Stimulated activated naive CD8-positive, alpha-beta T cell treated with anti-CD3 and anti-CD28 coated beads, Interleukin-15, Interleukin-2, amounts not matched to agents 100 U/mL and 50 U/mL, for 24 hours (primary cell): ENCODE data around the gene C2CD4C.
"Not testable (repeated sequence)": the region's sequence is repeated elsewhere in the genome, so short reads cannot be mapped to it uniquely, and the experiment has no call there.

Experiments used
- ATAC-seq: fragments of 150-1000 bp; cut with Tn5 transposase; one replicate; pipeline ENCODE4 v1.10.0; 2021
- DNase-seq: peaks from one replicate; pipeline ENCODE4 v3.0.0; 2021

C2CD4C gene

DNA sequence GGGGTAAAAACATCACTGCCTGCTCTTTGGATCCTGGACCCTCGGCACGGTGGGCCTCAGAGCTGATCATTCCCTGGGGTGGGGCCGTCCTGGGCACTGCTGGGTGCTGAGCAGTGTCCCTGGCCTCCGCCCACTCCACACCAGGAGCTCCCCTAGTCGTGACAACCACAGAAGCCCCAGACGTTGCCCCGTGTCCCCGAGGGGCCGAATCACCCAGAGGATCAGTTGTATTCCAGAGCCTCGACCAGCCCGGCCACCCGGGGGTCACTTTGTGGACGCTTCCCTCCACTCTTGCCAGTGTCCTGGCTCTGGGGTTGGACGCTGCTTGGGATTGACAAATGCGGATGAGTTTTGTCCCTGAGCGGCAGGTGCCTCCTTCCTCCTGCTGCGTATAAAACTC lies 10.2 kb downstream of the C2CD4C start:
- ATAC-seq = no peak
- DNase-seq = no peak

DNA sequence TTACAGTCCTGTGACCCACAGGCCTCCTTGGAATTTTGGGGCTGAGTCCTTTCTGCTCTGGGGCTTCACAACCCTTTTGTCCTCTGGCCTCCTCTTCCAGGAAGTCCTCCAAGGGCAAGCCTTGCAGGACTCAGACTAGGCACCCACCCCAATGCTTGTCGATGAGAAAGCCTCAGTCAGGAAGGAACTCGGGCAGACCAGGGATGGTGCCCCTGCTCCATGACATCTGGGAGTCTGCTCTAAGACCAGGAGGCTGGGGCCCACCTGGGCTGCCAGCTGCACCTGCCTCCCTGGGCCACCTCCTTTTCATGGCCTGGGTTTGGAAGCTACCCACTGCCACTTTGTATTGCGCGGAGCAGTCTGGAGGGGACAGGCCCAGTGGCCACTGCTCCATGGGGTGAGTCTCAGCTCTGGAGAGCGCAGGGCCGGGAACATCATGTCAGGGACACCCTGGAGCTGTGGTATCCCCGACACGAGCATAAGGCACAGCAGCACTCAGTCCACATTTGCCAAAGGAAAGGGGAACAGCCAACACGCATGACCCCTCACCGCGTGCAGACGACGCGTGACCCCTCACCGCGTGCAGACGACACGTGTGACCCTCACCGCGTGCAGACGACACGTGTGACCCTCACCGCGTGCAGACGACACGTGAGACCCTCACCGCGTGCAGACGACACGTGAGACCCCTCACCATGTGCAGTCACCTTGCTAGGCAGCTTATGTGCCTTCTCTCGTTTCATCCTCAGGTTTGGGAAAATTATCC lies 10.8 kb downstream of the C2CD4C start:
- ATAC-seq (no peak), DNase-seq (no peak)

DNA sequence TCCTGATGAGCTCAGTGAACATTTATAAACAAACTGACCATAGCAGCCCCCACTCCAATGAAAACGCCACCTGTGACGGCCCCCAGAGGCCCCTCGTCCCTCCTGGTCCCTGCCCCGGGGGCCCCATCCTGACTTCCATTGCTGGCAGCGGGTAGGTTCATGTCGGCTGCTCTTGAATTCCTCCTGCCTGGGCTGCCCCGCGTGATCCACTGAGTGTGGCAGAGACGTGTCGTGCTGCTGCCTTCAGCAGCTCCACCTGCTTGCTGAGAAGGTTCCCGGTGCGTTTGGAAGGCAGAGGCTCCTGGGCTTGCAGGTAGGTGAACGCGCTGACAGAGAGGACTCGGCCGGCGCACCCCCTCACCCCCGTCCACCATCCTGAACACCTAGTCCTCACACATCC lies 11.6 kb downstream of the C2CD4C start:
- ATAC-seq = no peak
- DNase-seq = no peak

DNA sequence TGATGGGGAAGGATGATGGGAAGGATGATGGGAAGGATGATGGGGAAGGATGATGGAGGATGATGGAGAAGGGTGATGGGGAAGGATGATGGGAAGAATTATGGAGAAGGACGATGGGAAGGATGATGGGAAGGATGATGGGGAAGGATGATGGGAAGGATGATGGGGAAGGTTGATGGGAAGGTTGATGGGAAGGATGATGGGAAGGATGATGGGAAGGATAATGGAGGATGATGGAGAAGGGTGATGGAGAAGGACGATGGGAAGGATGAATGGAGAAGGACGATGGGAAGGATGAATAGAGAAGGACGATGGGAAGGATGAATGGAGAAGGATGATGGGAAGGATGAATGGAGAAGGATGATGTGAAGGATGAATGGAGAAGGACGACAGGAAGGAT lies 13.5 kb downstream of the C2CD4C start:
- DNase-seq (no peak), ATAC-seq (no peak)

DNA sequence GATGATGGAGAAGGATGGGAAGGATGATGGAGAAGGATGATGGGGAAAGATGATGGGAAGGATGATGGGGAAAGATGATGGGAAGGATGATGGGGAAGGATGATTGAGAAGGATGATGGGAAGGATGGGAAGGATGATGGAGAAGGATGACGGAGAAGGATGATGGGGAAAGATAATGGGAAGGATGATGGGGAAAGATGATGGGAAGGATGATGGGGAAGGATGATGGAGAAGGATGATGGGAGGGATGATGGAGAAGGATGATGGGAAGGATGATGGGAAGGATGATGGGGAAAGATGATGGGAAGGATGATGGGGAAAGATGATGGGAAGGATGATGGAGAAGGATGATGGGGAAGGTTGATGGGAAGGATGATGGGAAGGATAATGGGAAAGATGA lies 14.1 kb downstream of the C2CD4C start:
- DNase-seq, ATAC-seq: not testable (repeated sequence)

DNA sequence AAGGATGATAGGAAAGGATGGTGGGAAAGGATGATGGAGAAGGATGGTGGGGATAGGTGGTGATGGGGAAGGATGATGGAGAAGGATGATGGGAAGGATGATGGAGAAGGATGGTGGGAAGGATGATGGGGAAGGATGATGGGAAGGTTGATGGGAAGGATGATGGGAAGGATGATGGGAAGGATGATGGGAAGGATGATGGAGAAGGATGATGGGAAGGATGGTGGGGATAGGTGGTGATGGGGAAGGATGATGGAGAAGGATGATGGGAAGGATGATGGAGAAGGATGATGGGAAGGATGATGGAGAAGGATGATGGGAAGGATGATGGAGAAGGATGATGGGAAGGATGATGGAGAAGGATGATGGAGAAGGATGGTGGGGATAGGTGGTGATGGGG lies 15.4 kb downstream of the C2CD4C start:
- not testable (repeated sequence) for DNase-seq, ATAC-seq

DNA sequence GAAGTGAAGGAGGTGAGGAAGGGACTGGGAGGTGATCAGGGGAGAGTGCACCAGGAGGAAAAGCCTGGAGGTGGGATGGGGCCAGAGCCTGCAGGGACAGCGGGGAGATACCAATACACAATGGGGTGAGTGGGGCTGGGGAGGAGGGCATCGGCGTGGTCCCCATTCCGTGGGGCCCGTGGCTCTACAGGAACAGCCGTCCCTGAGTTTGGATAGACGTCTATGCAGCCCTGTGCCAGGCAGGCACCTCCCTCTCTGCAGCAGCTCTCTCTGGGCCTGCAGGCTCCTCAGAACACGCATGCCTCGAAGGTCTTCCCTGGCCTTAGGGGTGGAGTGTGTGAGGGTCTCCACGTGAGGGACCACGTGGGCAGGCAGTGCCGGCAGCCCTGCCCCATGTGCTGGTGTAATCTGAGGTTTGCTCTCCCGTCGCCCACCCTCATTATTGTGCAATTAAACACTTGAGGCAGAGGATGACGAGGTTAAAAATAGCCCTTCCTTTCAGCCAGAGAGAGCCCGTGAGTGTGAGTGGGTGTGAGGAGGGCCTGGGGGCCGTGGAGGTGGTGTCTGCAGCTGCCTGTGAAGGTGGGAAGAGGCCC lies 16.5 kb downstream of the C2CD4C start:
- ATAC-seq (no peak), DNase-seq (no peak)

DNA sequence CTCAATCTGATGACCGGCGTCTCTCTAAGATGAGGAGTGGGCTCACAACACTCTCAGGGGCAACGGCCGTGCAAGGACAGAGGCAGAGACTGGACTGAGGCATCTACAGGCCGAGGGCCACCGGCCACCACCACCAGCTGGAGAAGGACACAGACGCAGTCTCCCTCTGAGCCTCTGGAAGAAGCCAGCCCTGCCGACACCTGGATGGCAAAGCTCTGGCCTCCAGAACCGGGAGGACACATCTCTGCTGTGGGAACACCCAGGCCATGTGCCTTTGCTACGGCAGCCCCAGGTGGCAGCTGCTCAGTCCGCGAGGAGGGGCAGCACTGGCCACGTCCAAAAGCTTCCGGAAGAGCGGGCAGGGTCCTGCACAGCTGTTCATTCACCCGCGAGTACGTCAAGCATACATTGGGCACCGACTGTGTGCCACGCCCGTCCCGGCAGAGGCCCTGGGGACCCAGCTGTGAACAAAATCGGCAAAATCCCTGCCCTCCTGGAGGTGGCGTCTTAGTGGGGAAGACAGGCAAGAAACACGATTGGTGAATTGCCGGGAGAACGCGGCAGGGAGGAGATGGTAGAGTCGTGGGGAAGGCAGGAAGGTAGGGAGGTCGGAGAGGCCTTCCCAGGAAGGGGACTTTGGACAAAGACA lies 17.1 kb downstream of the C2CD4C start:
- DNase-seq = no peak
- no peak for ATAC-seq

DNA sequence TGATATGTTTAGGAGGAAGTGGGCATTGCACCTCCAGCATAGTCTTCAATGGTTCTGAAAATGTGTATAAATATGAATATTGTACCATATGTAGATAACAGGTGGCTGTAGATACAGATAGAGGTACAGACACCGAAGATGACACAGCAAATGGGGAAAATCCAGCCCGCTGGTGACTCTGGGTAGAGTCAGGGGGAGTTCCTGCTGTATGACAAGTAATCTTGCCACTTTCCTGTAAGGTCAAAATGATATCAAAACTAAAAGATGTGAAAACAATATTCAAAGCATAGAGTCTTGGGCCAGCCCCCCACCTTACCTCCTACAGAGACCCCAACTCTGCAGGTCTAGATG lies 17.8 kb downstream of the C2CD4C start:
- ATAC-seq (peak; percentile 57), DNase-seq (no peak)

DNA sequence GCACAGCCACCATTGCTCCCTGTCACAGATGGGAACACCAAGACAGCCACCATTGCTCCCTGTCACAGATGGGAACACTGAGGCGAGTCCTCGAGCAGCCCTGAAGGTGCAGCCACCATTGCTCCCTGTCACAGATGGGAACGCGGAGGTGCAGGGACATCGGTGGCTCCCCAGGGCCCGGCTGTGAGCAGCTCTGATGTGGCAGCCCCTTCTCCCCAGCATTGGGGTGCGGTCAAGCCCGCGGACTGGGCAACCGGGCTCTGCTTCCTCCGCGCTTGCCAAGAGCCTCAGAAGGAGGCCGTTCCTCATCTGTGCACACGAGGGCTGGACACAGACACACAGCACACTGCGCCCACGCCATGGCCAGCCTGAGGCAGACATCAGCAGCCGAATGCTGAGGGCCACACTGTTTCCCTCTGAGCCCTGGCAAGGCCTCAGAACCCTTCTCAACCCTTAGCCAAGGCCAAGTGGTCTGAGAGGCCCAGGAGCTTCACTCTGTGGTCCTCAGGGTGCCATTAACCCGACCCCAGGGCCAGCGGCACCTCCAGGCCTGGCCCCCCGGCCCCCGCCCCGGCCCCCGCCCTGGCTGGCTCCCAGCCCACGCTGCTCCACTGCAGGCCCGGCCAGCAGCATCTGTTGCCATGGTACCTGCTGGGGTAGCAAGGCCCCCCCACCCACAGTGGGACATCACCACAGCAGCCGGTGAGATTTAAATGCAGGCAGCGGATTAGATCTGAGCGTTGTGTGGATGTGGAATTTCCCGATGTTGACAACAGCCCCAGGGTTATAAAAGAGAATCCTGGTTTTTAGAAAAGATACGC lies 18.4 kb downstream of the C2CD4C start:
- no peak for ATAC-seq
- no peak for DNase-seq

DNA sequence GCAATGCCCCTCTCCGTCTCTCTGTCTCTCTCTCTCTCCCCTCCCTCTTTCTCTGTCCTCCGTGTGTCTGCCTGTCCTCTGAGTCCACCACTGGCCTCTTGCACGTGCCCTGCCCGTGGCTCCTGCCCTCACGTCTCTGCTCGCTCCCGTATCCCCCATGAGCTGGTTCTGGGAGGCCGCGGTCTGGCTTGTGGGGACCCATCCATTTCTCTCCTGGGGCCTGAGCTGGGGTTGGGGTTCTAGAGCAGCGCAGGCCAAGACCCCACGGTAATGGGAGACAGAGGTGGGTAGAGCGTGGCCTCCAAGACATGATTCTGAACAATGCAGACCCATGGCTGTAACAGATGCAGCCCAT lies 19.0 kb downstream of the C2CD4C start:
- no peak for DNase-seq
- ATAC-seq = no peak

DNA sequence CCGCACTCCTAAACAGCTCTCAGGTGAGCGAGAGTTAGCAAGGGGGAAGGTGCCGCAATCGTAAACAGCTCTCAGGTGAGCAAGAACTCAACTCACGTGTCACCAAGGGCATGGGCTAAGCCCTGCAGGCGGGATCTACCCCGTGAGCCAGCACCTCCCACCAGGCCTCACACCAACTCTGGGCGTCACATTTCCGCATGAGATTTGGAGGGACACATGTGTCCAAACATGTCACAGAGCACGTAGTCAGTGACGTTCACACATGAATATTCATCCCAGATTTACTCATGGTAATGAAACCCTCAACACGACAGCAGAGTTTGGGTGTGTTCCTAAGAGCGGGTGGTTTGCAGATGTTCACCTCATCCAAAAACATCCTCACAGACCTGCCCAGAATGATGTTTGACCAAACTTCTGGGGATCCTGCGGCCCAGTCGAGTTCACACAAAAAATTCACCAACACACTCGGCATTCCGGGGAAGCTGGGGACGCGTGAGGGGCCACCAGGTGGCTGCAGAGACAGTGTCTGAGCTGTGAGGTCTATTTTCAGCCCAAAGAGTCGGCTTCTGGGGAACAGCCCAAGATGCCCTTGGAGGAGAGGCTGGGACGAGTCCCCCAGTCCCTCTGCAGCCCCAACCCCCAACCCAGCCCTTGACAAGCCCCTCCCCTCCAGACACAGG lies 19.6 kb downstream of the C2CD4C start:
- ATAC-seq = no peak
- no peak for DNase-seq

DNA sequence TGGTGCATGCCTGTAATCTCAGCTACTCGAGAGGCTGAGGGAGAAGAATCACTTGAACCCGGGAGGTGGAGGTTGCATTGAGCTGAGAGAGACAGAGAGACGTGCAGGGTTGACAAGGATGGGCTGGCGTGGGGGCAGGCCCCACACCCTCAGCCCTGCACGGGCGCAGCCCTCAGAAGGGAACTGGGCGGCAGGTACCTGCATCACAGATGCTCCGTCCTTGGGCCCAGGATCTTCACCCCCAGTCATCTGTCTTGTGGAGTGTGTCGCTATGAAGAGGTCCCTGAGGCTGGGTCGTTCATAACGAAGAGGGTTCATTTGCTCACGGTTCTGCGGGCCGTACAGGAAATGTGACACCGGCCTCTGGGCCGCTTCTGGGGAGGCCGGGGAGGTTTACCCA lies 20.3 kb downstream of the C2CD4C start:
- DNase-seq = no peak
- ATAC-seq = no peak

DNA sequence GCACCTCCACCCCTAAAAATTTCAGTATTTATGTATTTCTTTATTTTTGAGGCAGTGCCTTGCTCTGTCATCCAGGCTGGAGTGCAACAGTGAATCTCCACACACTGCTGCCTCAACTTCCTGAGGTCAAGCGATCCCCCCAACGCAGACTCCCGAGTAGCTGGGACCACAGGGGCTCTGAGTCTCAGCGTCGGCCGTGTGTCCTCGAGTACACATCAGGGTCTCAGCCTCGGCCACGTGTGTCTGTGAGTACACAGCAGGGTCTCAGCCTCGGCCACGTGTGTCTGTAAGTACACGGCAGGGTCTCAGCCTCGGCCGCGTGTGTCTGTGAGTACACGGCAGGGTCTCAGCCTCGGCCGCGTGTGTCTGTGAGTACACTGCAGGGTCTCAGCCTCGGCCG lies 21.2 kb downstream of the C2CD4C start:
- no peak for DNase-seq
- ATAC-seq = no peak

DNA sequence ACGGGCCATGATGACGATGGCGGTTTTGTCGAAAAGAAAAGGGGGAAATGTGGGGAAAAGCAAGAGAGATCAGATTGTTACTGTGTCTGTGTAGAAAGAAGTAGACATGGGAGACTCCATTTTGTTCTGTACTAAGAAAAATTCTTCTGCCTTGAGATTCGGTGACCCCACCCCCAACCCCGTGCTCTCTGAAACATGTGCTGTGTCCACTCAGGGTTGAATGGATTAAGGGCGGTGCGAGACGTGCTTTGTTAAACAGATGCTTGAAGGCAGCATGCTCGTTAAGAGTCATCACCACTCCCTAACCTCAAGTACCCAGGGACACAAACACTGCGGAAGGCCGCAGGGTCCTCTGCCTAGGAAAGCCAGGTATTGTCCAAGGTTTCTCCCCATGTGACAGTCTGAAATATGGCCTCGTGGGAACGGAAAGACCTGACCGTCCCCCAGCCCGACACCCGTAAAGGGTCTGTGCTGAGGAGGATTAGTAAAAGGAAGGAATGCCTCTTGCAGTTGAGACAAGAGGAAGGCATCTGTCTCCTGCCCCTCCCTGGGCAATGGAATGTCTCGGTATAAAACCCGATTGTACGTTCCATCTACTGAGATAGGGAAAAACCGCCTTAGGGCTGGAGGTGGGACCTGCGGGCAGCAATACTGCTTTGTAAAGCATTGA lies 22.2 kb downstream of the C2CD4C start:
- ATAC-seq, DNase-seq: not testable (repeated sequence)

DNA sequence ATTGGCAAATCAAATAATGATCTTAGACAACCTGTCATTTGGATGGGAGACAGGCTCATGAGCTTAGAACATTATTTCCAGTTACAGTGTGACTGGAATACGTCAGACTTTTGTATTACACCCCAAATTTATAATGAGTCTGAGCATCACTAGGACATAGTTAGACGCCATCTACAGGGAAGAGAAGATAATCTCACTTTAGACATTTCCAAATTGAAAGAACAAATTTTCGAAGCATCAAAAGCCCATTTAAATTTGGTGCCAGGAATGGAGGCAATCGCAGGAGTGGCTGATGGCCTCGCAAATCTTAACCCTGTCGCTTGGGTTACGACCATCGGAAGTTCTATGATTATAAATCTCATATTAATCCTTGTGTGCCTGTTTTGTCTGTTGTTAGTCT lies 22.8 kb downstream of the C2CD4C start:
- DNase-seq, ATAC-seq: not testable (repeated sequence)

DNA sequence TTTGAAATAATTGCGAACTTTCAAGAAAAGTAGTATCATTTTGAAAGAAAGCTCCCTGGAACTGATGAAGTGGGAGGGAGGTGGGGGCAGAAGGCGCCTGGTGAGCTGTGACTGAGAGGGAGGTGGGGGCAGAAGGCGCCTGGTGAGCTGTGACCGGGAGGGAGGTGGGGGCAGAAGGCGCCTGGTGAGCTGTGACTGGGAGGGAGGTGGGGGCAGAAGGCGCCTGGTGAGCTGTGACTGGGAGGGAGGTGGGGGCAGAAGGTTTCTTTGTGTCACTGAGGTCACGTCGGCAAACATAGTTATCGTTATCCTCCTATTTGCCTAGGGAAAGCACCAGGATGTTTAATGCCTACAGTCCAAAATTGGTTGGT lies 24.2 kb downstream of the C2CD4C start:
- no peak for DNase-seq
- no peak for ATAC-seq

DNA sequence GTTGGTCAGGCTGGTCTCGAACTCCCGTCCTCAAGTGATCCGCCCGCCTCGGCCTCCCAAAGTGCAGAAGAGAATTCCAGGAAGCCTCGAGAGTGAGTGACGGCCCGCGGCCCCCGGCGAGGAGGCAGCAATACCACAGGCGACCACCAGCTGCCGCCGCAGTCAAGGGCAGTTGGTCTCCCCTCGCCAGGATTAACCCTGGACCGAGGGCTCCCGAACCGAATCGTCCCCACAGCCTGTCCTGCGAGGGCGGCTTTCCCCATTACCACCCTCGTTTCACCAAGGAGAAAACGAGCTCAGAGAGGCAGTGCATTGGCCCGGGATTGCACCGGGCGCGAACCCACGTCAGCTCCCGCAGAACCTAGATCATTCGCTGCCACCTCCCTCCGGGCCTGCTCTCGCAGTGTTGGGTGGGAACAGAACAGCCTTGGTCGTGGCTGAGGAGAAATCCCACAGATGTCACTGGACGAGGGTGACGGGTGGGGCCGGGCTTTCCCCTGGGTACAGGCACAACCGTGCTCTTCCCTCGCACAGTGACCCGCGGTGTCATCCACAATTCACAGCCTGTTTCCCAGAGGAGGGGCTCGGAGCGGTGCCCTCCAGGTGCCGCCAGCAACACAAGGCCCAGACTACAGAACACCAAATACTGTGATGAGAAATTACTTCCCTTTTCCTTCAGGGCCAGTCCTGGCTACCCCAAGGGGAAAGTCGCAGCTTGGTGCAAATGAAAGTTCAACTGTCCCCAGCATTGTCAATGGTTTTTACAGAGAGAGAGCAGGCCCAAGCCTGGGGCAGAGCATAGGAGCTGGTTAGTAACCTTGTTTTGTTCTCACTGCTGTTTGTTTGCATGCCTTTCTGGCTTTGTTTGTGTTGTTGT lies 24.8 kb downstream of the C2CD4C start:
- no peak for ATAC-seq
- peak; percentile 35 for DNase-seq

DNA sequence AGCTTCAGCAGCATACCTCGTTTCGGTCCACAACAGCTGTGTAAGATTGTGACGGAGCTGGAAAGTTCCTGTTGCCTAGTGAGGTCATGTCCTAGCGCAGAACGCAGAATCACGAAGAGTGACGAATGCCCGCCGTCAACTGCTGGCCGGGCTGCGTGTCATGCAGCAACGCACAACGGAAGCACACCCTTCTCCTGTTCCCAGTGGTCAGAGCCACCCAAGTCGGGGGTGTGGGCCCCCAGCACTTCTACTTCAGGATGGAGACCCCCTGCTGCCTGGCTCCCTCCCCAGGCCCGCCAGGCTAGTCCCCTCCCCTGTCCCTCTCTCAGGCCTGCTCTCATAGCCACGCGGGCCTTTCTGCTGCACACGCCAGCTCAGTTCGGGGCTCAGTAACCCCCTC lies 25.9 kb downstream of the C2CD4C start:
- DNase-seq (no peak), ATAC-seq (no peak)

DNA sequence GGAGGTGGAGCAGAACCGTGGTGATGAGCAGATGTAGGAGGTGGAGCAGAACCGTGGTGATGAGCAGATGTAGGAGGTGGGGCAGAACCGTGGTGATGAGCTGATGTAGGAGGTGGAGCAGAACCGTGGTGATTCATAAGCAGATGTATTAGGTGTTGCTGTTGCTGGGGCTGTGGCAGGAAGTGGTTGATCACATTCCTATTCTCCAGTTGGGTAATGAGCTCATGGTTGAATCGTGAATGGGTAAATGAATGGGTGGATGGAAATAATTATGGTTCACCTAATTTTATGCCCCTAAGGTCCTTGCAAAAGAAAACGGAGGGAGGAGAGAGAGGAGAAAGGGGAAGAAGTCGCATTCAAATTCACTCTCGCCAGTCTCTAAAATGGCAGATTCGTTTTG lies 26.4 kb downstream of the C2CD4C start:
- peak; percentile 91 for ATAC-seq
- peak; percentile 50 for DNase-seq

DNA sequence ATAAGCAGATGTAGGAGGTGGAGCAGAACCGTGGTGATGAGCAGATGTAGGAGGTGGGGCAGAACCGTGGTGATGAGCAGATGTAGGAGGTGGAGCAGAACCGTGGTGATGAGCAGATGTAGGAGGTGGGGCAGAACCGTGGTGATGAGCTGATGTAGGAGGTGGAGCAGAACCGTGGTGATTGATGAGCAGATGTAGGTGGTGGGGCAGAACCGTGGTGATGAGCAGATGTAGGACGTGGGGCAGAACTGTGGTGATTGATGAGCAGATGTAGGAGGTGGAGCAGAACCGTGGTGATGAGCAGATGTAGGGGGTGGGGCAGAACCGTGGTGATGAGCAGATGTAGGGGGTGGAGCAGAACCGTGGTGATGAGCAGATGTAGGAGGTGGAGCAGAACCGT lies 27.0 kb downstream of the C2CD4C start:
- ATAC-seq, DNase-seq: not testable (repeated sequence)
